ENCODE results near the gene SETD1B. TPM values are rescaled to one million over a fixed set of nuclear protein-coding genes. Genes with fewer than 3 reads are reported as not detected.

The SETD1B gene
- total and polyA plus RNA-seq, 4 donors = 4.4 to 33.4 (median 31.4) TPM

DNA sequence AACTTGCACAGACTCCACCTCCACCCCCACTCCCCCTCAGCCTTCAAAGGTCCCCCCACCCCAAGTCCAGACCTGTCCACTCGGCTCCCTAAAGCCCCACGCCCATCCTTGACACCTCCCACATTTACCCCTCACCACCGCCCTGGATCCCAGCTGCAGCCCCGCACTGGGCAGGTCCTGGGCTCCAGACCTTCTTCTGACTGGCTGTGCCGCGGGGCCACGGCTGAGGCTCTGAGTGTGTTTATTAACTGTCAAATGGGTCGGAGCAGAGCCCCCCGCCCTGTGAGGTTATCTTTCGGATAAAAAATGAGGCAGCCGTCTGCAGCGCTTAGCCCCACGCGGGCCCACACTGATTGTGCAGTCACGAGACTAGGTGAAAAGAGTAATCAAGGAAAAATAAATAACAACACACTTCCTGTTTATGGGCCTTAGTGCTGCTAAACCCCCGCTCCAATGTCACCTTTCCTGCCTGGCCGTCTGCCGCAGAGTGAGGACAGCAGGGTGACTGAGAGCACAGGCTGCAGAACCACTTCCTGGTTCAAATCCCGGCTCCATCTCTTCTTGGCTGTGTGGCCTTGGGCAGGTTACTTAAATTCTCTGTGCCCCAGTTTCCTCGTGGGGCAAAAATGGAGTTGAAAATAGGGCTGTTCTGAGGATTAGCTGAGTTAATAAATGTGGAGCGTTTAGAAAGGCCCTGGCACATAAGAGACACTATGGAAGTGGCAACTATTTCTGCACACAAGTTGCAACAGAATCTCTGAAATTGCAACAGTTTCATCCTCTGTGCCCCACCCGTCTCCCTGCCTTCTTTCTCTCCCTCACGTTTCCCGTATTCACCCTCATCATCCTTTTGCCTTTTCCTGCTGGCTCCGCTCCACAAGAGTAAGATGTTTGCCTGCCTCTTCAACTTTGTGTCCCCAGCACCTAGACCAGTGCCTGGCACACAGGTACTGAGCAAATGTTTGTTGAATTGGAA lies 9.4 kb downstream of the SETD1B start:
- WGBS, 2 donors = 30 to 31% methylated on average over 25 of the region's 25 CpGs
- no peaks in the 10 kb centered on the region for H3K4me1 ChIP-seq (ENCODE audit: control insufficient read depth in 1 of 2, insufficient read depth in 2 of 2, low read length in 2 of 2)
- H3K4me3 ChIP-seq (ENCODE audit: low read length in 2 of 2) = peak overlapping the region in 1 of 2 donors; percentile 11
- H3K9me3 ChIP-seq (ENCODE audit: control insufficient read depth, low read length) = no peaks in the 10 kb centered on the region
- peaks cover 4 to 24% of the 10 kb centered on the region in 2 donors for H3K36me3 ChIP-seq (ENCODE audit: control insufficient read depth in 1 of 2, insufficient read depth in 2 of 2, low read length in 1 of 2)
- DNase-seq = peak; percentile 49 to 78
- ATAC-seq (ENCODE audit: low FRiP score) = no peak
- no peak overlapping the region for H3K27ac ChIP-seq (ENCODE audit: low read depth in 1 of 2, low read length in 2 of 2)
- intact Hi-C loops (cut with DNase I) = loop anchor here (1.0 to 5.0 kb wide), 3 partner anchors 18 to 76 kb away; no protein-coding TSS in a partner anchor
- H3K27me3 ChIP-seq (ENCODE audit: control insufficient read depth in 1 of 2, insufficient read depth in 2 of 2, low read length in 1 of 2) = no peaks in the 10 kb centered on the region

- DNase-seq = peak in 1 of 2 donors; percentile 71
- no peak overlapping the region for H3K4me3 ChIP-seq (ENCODE audit: low read length in 2 of 2)
- H3K27me3 ChIP-seq (ENCODE audit: control insufficient read depth in 1 of 2, insufficient read depth in 2 of 2, low read length in 1 of 2) = no peaks in the 10 kb centered on the region
- H3K9me3 ChIP-seq (ENCODE audit: control insufficient read depth, low read length) = no peaks in the 10 kb centered on the region
- no peak for ATAC-seq (ENCODE audit: low FRiP score)
- 81 to 84% methylated on average over 12 to 14 of the region's 14 CpGs for WGBS, 2 donors
- H3K4me1 ChIP-seq (ENCODE audit: control insufficient read depth in 1 of 2, insufficient read depth in 2 of 2, low read length in 2 of 2) = no peaks in the 10 kb centered on the region
- intact Hi-C loops (cut with DNase I) = loop anchor here (5.0 kb wide), 1 partner anchor 37 kb away; no protein-coding TSS in a partner anchor
- no peak overlapping the region for H3K27ac ChIP-seq (ENCODE audit: low read depth in 1 of 2, low read length in 2 of 2)
- peaks cover 4 to 21% of the 10 kb centered on the region in 2 donors for H3K36me3 ChIP-seq (ENCODE audit: control insufficient read depth in 1 of 2, insufficient read depth in 2 of 2, low read length in 1 of 2)
Observed at GRCh38 chr12:121813951-121814350, 10.1 kb downstream of the SETD1B start.

GRCh38 chr12:121814429-121815119 lies 10.8 kb downstream of the SETD1B start:
- intact Hi-C loops (cut with DNase I) = loop anchor here (5.0 kb wide), 1 partner anchor 37 kb away; no protein-coding TSS in a partner anchor
- WGBS, 2 donors = 87 to 89% methylated on average over 31 of the region's 31 CpGs
- no peak for ATAC-seq (ENCODE audit: low FRiP score)
- H3K9me3 ChIP-seq (ENCODE audit: control insufficient read depth, low read length) = no peaks in the 10 kb centered on the region
- peak; percentile 44 to 69 for DNase-seq
- no peak overlapping the region for H3K27ac ChIP-seq (ENCODE audit: low read depth in 1 of 2, low read length in 2 of 2)
- H3K27me3 ChIP-seq (ENCODE audit: control insufficient read depth in 1 of 2, insufficient read depth in 2 of 2, low read length in 1 of 2) = no peaks in the 10 kb centered on the region
- H3K36me3 ChIP-seq (ENCODE audit: control insufficient read depth in 1 of 2, insufficient read depth in 2 of 2, low read length in 1 of 2) = peaks cover 4 to 20% of the 10 kb centered on the region in 2 donors
- no peak overlapping the region for H3K4me3 ChIP-seq (ENCODE audit: low read length in 2 of 2)
- no peaks in the 10 kb centered on the region for H3K4me1 ChIP-seq (ENCODE audit: control insufficient read depth in 1 of 2, insufficient read depth in 2 of 2, low read length in 2 of 2)

DNA sequence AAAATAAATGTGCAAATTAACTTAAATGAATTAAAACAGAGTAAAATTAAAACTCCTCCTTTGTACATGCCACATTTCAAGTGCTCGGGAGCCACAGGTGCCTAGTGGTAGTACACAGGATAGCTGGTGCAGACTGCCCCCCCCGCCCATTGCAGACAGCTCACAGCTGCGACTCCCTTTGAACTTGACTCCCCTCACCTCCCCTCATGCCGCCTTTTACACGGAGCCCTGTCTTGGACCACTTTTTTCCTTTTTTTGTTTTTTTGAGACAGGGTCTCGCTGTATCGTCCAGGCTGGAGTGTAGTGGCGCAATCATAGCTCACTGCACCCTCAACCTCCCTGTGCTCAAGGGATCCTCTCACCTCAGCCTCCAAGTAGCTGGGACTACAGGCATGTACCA lies 11.5 kb downstream of the SETD1B start:
- H3K27ac ChIP-seq (ENCODE audit: low read depth in 1 of 2, low read length in 2 of 2) = no peak overlapping the region
- 86 to 87% methylated on average over 8 of the region's 8 CpGs for WGBS, 2 donors

GRCh38 chr12:121816925-121817647 lies 13.3 kb downstream of the SETD1B start:
- Histone ChIP-seq H3K9me3 (ENCODE audit: control insufficient read depth, low read length) (no peaks in the 10 kb centered on the region), H3K4me1 (ENCODE audit: control insufficient read depth in 1 of 2, insufficient read depth in 2 of 2, low read length in 2 of 2) (no peaks in the 10 kb centered on the region), H3K27ac (ENCODE audit: low read depth in 1 of 2, low read length in 2 of 2) (no peak overlapping the region), H3K36me3 (ENCODE audit: control insufficient read depth in 1 of 2, insufficient read depth in 2 of 2, low read length in 1 of 2) (peaks cover 0 to 22% of the 10 kb centered on the region in 2 donors), H3K4me3 (ENCODE audit: low read length in 2 of 2) (no peak overlapping the region), H3K27me3 (ENCODE audit: control insufficient read depth in 1 of 2, insufficient read depth in 2 of 2, low read length in 1 of 2) (no peaks in the 10 kb centered on the region)
- intact Hi-C loops (cut with DNase I) = no loop called here
- WGBS, 2 donors = 91 to 92% methylated on average over 42 to 47 of the region's 47 CpGs
- ATAC-seq (ENCODE audit: low FRiP score) = no peak
- DNase-seq = peak in 1 of 2 donors; percentile 73

More for the DNA sequence above, 11.5 kb downstream of the SETD1B start:
- Histone ChIP-seq H3K9me3 (ENCODE audit: control insufficient read depth, low read length) (no peaks in the 10 kb centered on the region), H3K4me3 (ENCODE audit: low read length in 2 of 2) (no peak overlapping the region), H3K4me1 (ENCODE audit: control insufficient read depth in 1 of 2, insufficient read depth in 2 of 2, low read length in 2 of 2) (no peaks in the 10 kb centered on the region), H3K27me3 (ENCODE audit: control insufficient read depth in 1 of 2, insufficient read depth in 2 of 2, low read length in 1 of 2) (no peaks in the 10 kb centered on the region), H3K36me3 (ENCODE audit: control insufficient read depth in 1 of 2, insufficient read depth in 2 of 2, low read length in 1 of 2) (peaks cover 2 to 24% of the 10 kb centered on the region in 2 donors)
- ATAC-seq (ENCODE audit: low FRiP score) (no peak), DNase-seq (no peak)
- intact Hi-C loops (cut with DNase I) = no loop called here

DNA sequence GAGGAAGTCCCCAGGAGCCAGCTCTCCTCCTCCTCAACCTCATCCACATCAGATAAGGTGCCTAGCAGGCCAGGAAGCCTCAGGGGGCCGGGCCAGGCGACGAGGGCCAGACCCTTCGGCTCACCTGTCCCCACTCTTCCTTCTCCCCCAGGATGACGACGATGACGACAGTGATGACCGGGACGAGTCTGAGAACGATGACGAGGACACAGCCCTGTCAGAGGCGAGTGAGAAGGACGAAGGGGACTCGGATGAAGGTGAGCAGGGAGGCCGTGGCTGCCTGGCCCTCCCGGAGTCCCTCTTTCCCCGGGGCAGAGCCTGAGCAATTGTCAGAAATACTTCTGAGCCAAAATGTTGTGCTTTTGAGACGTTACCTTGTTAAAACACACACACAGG lies 13.8 kb downstream of the SETD1B start:
- H3K27me3 ChIP-seq (ENCODE audit: control insufficient read depth in 1 of 2, insufficient read depth in 2 of 2, low read length in 1 of 2) = no peaks in the 10 kb centered on the region
- DNase-seq (peak in 1 of 2 donors; percentile 61), ATAC-seq (ENCODE audit: low FRiP score) (no peak)
- H3K27ac ChIP-seq (ENCODE audit: low read depth in 1 of 2, low read length in 2 of 2) = no peak overlapping the region
- H3K36me3 ChIP-seq (ENCODE audit: control insufficient read depth in 1 of 2, insufficient read depth in 2 of 2, low read length in 1 of 2) = peaks cover 0 to 22% of the 10 kb centered on the region in 2 donors
- intact Hi-C loops (cut with DNase I) = no loop called here
- no peak overlapping the region for H3K4me3 ChIP-seq (ENCODE audit: low read length in 2 of 2)
- no peaks in the 10 kb centered on the region for H3K9me3 ChIP-seq (ENCODE audit: control insufficient read depth, low read length)
- no peaks in the 10 kb centered on the region for H3K4me1 ChIP-seq (ENCODE audit: control insufficient read depth in 1 of 2, insufficient read depth in 2 of 2, low read length in 2 of 2)
- WGBS, 2 donors = 93 to 95% methylated on average over 18 of the region's 18 CpGs

DNA sequence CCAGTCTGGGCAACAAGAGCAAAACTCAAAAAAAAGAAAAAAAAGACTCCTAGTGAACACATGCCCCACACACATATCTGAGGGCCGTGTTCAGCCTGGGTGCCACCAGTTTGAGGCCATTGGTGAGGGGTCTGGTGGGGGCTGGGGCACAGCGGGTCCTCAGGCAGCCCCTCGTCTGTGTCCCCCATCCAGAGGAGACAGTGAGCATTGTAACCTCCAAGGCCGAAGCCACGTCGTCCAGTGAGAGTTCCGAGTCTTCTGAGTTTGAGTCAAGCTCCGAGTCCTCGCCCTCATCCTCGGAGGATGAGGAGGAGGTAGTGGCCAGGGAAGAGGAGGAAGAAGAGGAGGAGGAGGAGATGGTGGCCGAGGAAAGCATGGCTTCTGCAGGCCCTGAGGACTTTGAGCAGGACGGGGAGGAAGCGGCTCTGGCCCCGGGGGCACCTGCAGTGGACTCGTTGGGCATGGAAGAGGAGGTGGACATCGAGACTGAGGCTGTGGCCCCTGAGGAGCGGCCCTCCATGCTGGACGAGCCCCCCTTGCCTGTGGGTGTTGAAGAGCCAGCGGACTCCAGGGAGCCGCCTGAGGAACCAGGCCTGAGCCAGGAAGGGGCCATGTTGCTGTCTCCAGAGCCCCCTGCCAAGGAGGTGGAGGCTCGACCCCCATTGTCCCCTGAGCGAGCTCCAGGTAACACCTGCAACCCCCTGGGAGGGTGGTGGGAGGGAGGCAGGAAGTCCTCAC lies 15.6 kb downstream of the SETD1B start:
- no peak overlapping the region for H3K4me3 ChIP-seq (ENCODE audit: low read length in 2 of 2)
- DNase-seq (no peak), ATAC-seq (ENCODE audit: low FRiP score) (no peak)
- H3K27me3 ChIP-seq (ENCODE audit: control insufficient read depth in 1 of 2, insufficient read depth in 2 of 2, low read length in 1 of 2) = no peaks in the 10 kb centered on the region
- intact Hi-C loops (cut with DNase I) = no loop called here
- WGBS, 2 donors = 86% methylated on average over 22 of the region's 22 CpGs
- no peak overlapping the region for H3K27ac ChIP-seq (ENCODE audit: low read depth in 1 of 2, low read length in 2 of 2)
- no peaks in the 10 kb centered on the region for H3K9me3 ChIP-seq (ENCODE audit: control insufficient read depth, low read length)
- H3K4me1 ChIP-seq (ENCODE audit: control insufficient read depth in 1 of 2, insufficient read depth in 2 of 2, low read length in 2 of 2) = no peaks in the 10 kb centered on the region
- H3K36me3 ChIP-seq (ENCODE audit: control insufficient read depth in 1 of 2, insufficient read depth in 2 of 2, low read length in 1 of 2) = peaks cover 0 to 22% of the 10 kb centered on the region in 2 donors

GRCh38 chr12:121820056-121820455 lies 16.2 kb downstream of the SETD1B start:
- H3K27ac ChIP-seq (ENCODE audit: low read depth in 1 of 2, low read length in 2 of 2) = no peak overlapping the region
- intact Hi-C loops (cut with DNase I) = no loop called here
- H3K4me1 ChIP-seq (ENCODE audit: control insufficient read depth in 1 of 2, insufficient read depth in 2 of 2, low read length in 2 of 2) = no peaks in the 10 kb centered on the region
- ATAC-seq (ENCODE audit: low FRiP score) (no peak), DNase-seq (no peak)
- no peak overlapping the region for H3K4me3 ChIP-seq (ENCODE audit: low read length in 2 of 2)
- 77% methylated on average over 7 of the region's 7 CpGs for WGBS, 2 donors
- H3K27me3 ChIP-seq (ENCODE audit: control insufficient read depth in 1 of 2, insufficient read depth in 2 of 2, low read length in 1 of 2) = no peaks in the 10 kb centered on the region
- H3K36me3 ChIP-seq (ENCODE audit: control insufficient read depth in 1 of 2, insufficient read depth in 2 of 2, low read length in 1 of 2) = peaks cover 0 to 16% of the 10 kb centered on the region in 2 donors
- H3K9me3 ChIP-seq (ENCODE audit: control insufficient read depth, low read length) = no peaks in the 10 kb centered on the region
